SK-N-SH treated with all-trans-retinoic acid at 6 μM for 48 hours (cell line): Measurements from ENCODE around the gene ASPRV1.

ENCODE experiments used
- ATAC-seq: fragments of 200-7000 bp; cut with Tn5 transposase; 3 replicates; pipeline ENCODE4 v1.9.1; 2020; ENCODE audit warnings: mild to moderate bottlenecking, moderate library complexity
- ARNTL ChIP-seq: fragments of 450-650 bp; formaldehyde crosslinking; IDR thresholded peaks from 2 replicates; pipeline ENCODE4 v1.5.0; 2020; ENCODE audit warnings: low read depth, mild to moderate bottlenecking, moderate library complexity, borderline replicate concordance
- CSDC2 ChIP-seq: fragments of 250-450 bp; sonication (Bioruptor Pico); IDR thresholded peaks from 2 replicates; pipeline ENCODE4 v1.5.0; 2020; ENCODE audit warnings: mild to moderate bottlenecking, moderate library complexity
- ISL1 ChIP-seq: fragments of 250-450 bp; sonication (Bioruptor Pico); IDR thresholded peaks from 2 replicates; pipeline ENCODE4 v2.1.2; 2022; ENCODE audit warnings: mild to moderate bottlenecking, moderate library complexity
- OSR1 ChIP-seq: fragments of 250-450 bp; sonication (Bioruptor Pico); IDR thresholded peaks from 2 replicates; pipeline ENCODE4 v1.8.0; 2022; ENCODE audit warnings: moderate library complexity, mild to moderate bottlenecking, inconsistent platforms
- PATZ1 ChIP-seq: fragments of 250-450 bp; sonication (Bioruptor Pico); IDR thresholded peaks from 2 replicates; pipeline ENCODE4 v1.8.0; 2020; ENCODE audit warnings: mild to moderate bottlenecking, moderate library complexity, borderline replicate concordance
- RARB ChIP-seq: fragments of 250-450 bp; sonication (Bioruptor Pico); IDR thresholded peaks from 2 replicates; pipeline ENCODE4 v1.8.0; 2021; ENCODE audit warnings: mild to moderate bottlenecking, moderate library complexity
- SNAI2 ChIP-seq: fragments of 250-450 bp; sonication (Bioruptor Pico); IDR thresholded peaks from 2 replicates; pipeline ENCODE4 v1.5.0; 2020; ENCODE audit warnings: mild to moderate bottlenecking, moderate library complexity
- TCF4 ChIP-seq: fragments of 250-450 bp; sonication (Bioruptor Pico); IDR thresholded peaks from 2 replicates; pipeline ENCODE4 v1.8.0; 2021; ENCODE audit warnings: mild to moderate bottlenecking, moderate library complexity, borderline replicate concordance
- TOX ChIP-seq: fragments of 250-450 bp; sonication (Bioruptor Pico); IDR thresholded peaks from 2 replicates; pipeline ENCODE4 v1.8.0; 2021; ENCODE audit warnings: mild to moderate bottlenecking, moderate library complexity, borderline replicate concordance
- ZC3H10 ChIP-seq: fragments of 250-450 bp; sonication (Bioruptor Pico); IDR thresholded peaks from 2 replicates; pipeline ENCODE4 v1.5.1; 2021; ENCODE audit warnings: mild to moderate bottlenecking, moderate library complexity
- ZFP3 ChIP-seq: fragments of 250-450 bp; sonication (Bioruptor Pico); IDR thresholded peaks from 2 replicates; pipeline ENCODE4 v1.5.0; 2020; ENCODE audit warnings: mild to moderate bottlenecking, moderate library complexity
- ZFP30 ChIP-seq: fragments of 450-650 bp; formaldehyde crosslinking; IDR thresholded peaks from 2 replicates; pipeline ENCODE4 v1.5.0; 2022; ENCODE audit warnings: mild to moderate bottlenecking, moderate library complexity
- ZNF565 ChIP-seq: fragments of 450-650 bp; formaldehyde crosslinking; conservative IDR thresholded peaks from 2 replicates; pipeline ENCODE4 v1.5.0; 2020; ENCODE audit warnings: low read depth, mild to moderate bottlenecking, moderate library complexity
- ZNF70 ChIP-seq: fragments of 450-650 bp; formaldehyde crosslinking; IDR thresholded peaks from 2 replicates; pipeline ENCODE4 v1.5.0; 2020; ENCODE audit warnings: mild to moderate bottlenecking, moderate library complexity
- ZNF8 ChIP-seq: fragments of 450-650 bp; formaldehyde crosslinking; IDR thresholded peaks from 2 replicates; pipeline ENCODE4 v1.5.0; 2020; ENCODE audit warnings: mild to moderate bottlenecking, moderate library complexity
- TF ChIP-seq, protein P1 (sequence below): fragments of 250-450 bp; sonication (Bioruptor Pico); IDR thresholded peaks from 2 replicates; pipeline ENCODE4 v1.5.1; 2021; ENCODE audit warnings: mild to moderate bottlenecking, moderate library complexity

Gene ASPRV1

GRCh38 chr2:69960821-69961220 is 610 bp downstream of the ASPRV1 start (continued):
- TF ChIP-seq PATZ1 (CRISPR knock-in tag): no peak

DNA sequence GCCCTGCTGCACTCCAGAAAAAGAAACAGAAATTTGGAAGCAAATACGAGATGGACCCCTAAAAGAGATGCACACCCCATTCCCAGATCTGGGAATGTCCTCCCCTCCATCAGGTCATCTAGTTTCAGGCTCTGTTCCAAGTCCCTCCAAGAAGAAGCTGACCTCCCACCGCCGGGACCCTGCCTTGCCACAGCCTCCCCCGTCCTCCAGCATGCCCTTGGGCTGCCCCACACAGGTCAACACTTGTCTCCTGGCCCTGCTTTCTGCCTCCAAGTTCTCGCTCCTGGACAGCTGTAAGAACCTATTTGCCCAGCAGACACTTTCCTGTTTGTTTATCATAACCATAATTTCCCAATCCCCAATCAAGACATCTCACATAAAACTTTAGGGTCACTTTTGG is 2.0 kb downstream of the ASPRV1 start:
- no peak for ATAC-seq
- TF ChIP-seq ZNF8 (CRISPR knock-in tag): no peak
- TF ChIP-seq ZNF70 (CRISPR knock-in tag): no peak
- TF ChIP-seq ZFP3: no peak
- no peak for TF ChIP-seq SNAI2 (CRISPR knock-in tag)
- TF ChIP-seq PATZ1 (CRISPR knock-in tag): no peak
- TF ChIP-seq RARB (CRISPR knock-in tag): no peak
- TF ChIP-seq, protein P1, sequence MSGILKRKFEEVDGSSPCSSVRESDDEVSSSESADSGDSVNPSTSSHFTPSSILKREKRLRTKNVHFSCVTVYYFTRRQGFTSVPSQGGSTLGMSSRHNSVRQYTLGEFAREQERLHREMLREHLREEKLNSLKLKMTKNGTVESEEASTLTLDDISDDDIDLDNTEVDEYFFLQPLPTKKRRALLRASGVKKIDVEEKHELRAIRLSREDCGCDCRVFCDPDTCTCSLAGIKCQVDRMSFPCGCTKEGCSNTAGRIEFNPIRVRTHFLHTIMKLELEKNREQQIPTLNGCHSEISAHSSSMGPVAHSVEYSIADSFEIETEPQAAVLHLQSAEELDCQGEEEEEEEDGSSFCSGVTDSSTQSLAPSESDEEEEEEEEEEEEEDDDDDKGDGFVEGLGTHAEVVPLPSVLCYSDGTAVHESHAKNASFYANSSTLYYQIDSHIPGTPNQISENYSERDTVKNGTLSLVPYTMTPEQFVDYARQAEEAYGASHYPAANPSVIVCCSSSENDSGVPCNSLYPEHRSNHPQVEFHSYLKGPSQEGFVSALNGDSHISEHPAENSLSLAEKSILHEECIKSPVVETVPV (CRISPR knock-in tag): no peak
- TF ChIP-seq ZFP30 (CRISPR knock-in tag): no peak

DNA sequence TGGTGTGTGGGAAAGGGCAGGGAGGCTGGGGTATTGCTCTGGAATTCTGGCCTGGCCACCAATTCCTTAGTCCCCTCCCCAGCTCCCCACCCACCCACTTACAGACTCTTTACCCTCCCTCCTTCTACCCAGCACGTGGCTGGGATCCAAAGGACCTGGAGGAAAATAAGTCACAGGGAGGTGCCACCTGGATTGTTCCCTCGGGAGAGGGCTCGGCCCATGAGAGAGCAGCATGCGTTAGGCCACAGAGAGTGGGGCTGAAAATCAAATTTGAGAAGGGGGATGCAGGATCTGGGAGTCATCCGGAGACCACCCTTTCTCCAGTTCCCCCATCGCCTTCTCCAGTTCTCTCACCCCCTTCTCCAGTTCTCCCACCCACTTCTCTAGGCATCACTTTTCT is 3.0 kb downstream of the ASPRV1 start:
- ATAC-seq: no peak
- TF ChIP-seq ISL1 (CRISPR knock-in tag): no peak
- TF ChIP-seq CSDC2 (CRISPR knock-in tag): no peak

DNA sequence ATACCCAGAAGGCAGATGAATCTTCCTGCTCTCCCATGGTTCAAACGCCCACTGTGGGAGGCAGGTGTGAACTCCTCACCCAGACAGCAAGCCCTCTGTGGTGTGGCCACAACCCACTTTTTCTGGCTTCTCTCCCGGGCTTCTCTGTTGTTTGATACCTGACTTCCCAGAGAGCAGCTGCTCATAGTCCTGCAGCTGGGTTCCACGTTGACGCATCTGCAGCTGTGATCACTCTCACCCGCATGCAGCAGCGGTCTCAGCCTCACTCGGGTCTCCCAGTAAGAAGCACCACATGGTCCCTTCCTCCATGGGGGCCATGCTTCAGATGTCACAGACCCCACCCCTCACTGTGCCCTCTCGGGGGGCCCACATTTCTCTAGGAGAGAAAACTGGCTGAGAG is 3.5 kb downstream of the ASPRV1 start:
- no peak for TF ChIP-seq TOX (CRISPR knock-in tag)
- no peak for TF ChIP-seq ZNF8 (CRISPR knock-in tag)
- TF ChIP-seq, protein P1 (CRISPR knock-in tag): no peak
- no peak for TF ChIP-seq ZNF565 (CRISPR knock-in tag)
- no peak for TF ChIP-seq TCF4 (CRISPR knock-in tag)
- TF ChIP-seq OSR1: no peak
- TF ChIP-seq CSDC2 (CRISPR knock-in tag): no peak
- no peak for TF ChIP-seq ARNTL (CRISPR knock-in tag)
- ATAC-seq: no peak

DNA sequence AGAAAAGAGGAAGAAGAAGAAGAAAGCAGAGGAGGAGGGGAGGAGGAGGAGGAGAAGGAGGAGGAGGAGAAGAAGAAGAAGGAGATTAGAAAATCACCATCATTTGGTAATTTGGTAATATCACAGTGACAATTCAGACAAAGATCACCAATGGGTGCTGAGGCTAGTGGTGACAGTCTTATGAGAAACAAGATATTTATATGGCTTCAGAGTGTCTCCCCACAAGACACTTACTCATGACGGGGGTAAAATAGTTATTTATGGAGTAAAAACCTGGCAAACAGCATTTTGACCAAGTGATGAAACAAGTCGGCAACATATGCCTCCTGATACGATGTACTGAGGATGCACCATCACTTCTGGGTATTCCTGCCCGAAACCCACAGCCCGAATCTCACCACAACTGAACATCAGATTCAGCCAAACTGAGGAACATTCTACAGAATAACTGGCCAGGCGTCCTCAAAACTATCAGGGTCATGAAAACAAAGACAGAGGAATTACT is 4.9 kb downstream of the ASPRV1 start:
- no peak for TF ChIP-seq PATZ1 (CRISPR knock-in tag)
- no peak for TF ChIP-seq RARB (CRISPR knock-in tag)
- no peak for TF ChIP-seq ZFP3
- TF ChIP-seq ARNTL (CRISPR knock-in tag): no peak
- TF ChIP-seq ZC3H10 (CRISPR knock-in tag): no peak
- TF ChIP-seq, all 23 proteins: peak for 0
- ATAC-seq: no peak

- TF ChIP-seq ZFP30 (CRISPR knock-in tag) (no peak), ZC3H10 (CRISPR knock-in tag) (no peak), SNAI2 (CRISPR knock-in tag) (no peak)
- ATAC-seq: no peak
These were observed 6.4 kb downstream of the ASPRV1 start for GRCh38 chr2:69955029-69955428.
